HCT116 (cell line): ENCODE data around the gene RFPL2. TPM values are rescaled to one million over a fixed set of nuclear protein-coding genes. Genes with fewer than 3 reads are reported as not detected.

ENCODE experiments used
- ATAC-seq: fragments of 200-7000 bp; cut with Tn5 transposase; 2 replicates; pipeline ENCODE4 v1.9.1; 2020; ENCODE audit warnings: mild to moderate bottlenecking, moderate library complexity
- BruUV-seq: library from RNA; stranded (reverse); fragments of 400-500 nt; replicated peaks from 2 replicates; lab custom pipeline; 2021; lab: Mats Ljungman, UMichigan
- CTCF ChIA-PET: fragments of 300-600 bp; sonication (Branson Sonifier 250); formaldehyde crosslinking; loops from one replicate; lab custom pipeline; 2021; ENCODE audit warnings: antibody characterized with exemption; lab: Charles Lee
- POLR2A ChIA-PET: fragments of 300-600, 350-600 bp; sonication (Branson Sonifier 250); formaldehyde crosslinking; loops from one replicate; lab custom pipeline; 2021; ENCODE audit warnings: antibody characterized with exemption; lab: Charles Lee
- RAD21 ChIA-PET, 2 experiments: fragments of 300-600 bp; sonication (Branson Sonifier 250); formaldehyde crosslinking; loops; one replicate each; lab custom pipeline; 2023; ENCODE audit warnings: low total read pairs in 2 of 2; ENCODE audit not compliant: uncharacterized antibody in 2 of 2, unreplicated experiment in 2 of 2, low non-redundant PET in 1 of 2; lab: Charles Lee
- DNase-seq: peaks from one replicate; pipeline ENCODE4 v3.0.0-alpha.2; 2010; ENCODE audit warnings: low read depth, low spot score
- H2AFZ ChIP-seq: fragments of 200-600 bp; shearing (Covaris generic), sonication (generic); 2 replicates; pipeline ENCODE4 v1.6.1; 2017; ENCODE audit warnings: low read depth, mixed run types, mixed read lengths, antibody characterized with exemption, low read length; ENCODE audit not compliant: poor library complexity, severe bottlenecking
- H3K27ac ChIP-seq: 2 replicates; pipeline ENCODE4 v1.5.1; 2012; ENCODE audit warnings: low read depth, low read length
- H3K27me3 ChIP-seq: fragments of 200-600 bp; sonication (generic); 2 replicates; pipeline ENCODE4 v1.6.1; 2016; ENCODE audit warnings: mixed run types, low read length, mixed read lengths; ENCODE audit not compliant: insufficient read depth
- H3K36me3 ChIP-seq, 2 experiments: fragments of 200-500 bp in 1 of 2; fragments of 200-600 bp in 1 of 2; sonication (Bioruptor generic) in 1 of 2; sonication (generic) in 1 of 2; 2 replicates each; pipeline versions ENCODE4 v1.5.1 to v1.6.1; 2014 to 2016; ENCODE audit warnings: low read length in 2 of 2, inconsistent platforms in 1 of 2, mixed read lengths in 1 of 2, mixed run types in 1 of 2; ENCODE audit not compliant: insufficient read depth in 2 of 2, control insufficient read depth in 1 of 2
- H3K4me1 ChIP-seq, 2 experiments: fragments of 200-600 bp in 1 of 2; sonication (generic) in 1 of 2; 2 replicates each; pipeline versions ENCODE4 v1.5.1 to v1.6.1; 2012 to 2017; ENCODE audit warnings: low read length in 2 of 2, inconsistent platforms in 1 of 2, mild to moderate bottlenecking in 1 of 2, mixed read lengths in 1 of 2, mixed run types in 1 of 2, moderate library complexity in 1 of 2; ENCODE audit not compliant: insufficient read depth in 2 of 2, control insufficient read depth in 1 of 2
- H3K4me2 ChIP-seq: fragments of 200-600 bp; sonication (generic); 2 replicates; pipeline ENCODE4 v1.6.1; 2017; ENCODE audit warnings: mixed run types, low read length, mixed read lengths
- H3K4me3 ChIP-seq, 2 experiments: fragments of 200-600 bp in 1 of 2; sonication (generic) in 1 of 2; replicated peaks in 1 of 2; 2 replicates each; pipeline ENCODE4 v1.5.1; 2011 to 2016; ENCODE audit warnings: low read length in 2 of 2, control low read depth in 1 of 2, low read depth in 1 of 2, mild to moderate bottlenecking in 1 of 2, mixed read lengths in 1 of 2, mixed run types in 1 of 2
- H3K79me2 ChIP-seq: fragments of 200-600 bp; sonication (generic); 2 replicates; pipeline ENCODE4 v1.6.1; 2017; ENCODE audit warnings: mild to moderate bottlenecking, mixed run types, low read length, moderate library complexity, mixed read lengths; ENCODE audit not compliant: insufficient read depth
- H3K9ac ChIP-seq: fragments of 200-600 bp; sonication (generic); 2 replicates; pipeline ENCODE4 v1.6.1; 2016; ENCODE audit warnings: low read length, mixed read lengths
- H3K9me2 ChIP-seq: fragments of 200-600 bp; sonication (generic), shearing (Covaris generic); 2 replicates; pipeline ENCODE4 v1.6.1; 2017; ENCODE audit warnings: mixed run types, mild to moderate bottlenecking, moderate library complexity; ENCODE audit not compliant: insufficient read depth
- H3K9me3 ChIP-seq, 2 experiments: fragments of 200-500 bp in 1 of 2; fragments of 200-600 bp in 1 of 2; sonication (Bioruptor generic) in 1 of 2; sonication (generic) in 1 of 2; 2 replicates each; pipeline ENCODE4 v1.6.1; 2014 to 2017; ENCODE audit warnings: low read length in 2 of 2, mixed read lengths in 2 of 2, inconsistent platforms in 1 of 2, low read depth in 1 of 2, mild to moderate bottlenecking in 1 of 2, mixed run types in 1 of 2, moderate library complexity in 1 of 2; ENCODE audit not compliant: control insufficient read depth in 1 of 2, insufficient read depth in 1 of 2
- H4K20me1 ChIP-seq: fragments of 200-600 bp; sonication (generic), shearing (Covaris generic); 2 replicates; pipeline ENCODE4 v1.6.1; 2017; ENCODE audit warnings: mixed run types, mild to moderate bottlenecking, moderate library complexity; ENCODE audit not compliant: insufficient read depth
- CEBPB ChIP-seq: IDR thresholded peaks from 2 replicates; pipeline ENCODE4 v1.6.1; 2012; ENCODE audit warnings: low read depth
- EGR1 ChIP-seq: IDR thresholded peaks from 2 replicates; pipeline ENCODE4 v1.6.1; 2012; ENCODE audit warnings: low read depth
- ELF1 ChIP-seq: IDR thresholded peaks from 2 replicates; pipeline ENCODE4 v1.6.1; 2012; ENCODE audit warnings: low read depth, borderline replicate concordance
- POLR2AphosphoS5 ChIP-seq: IDR thresholded peaks from 2 replicates; pipeline ENCODE4 v1.6.1; 2011; ENCODE audit warnings: mild to moderate bottlenecking, low read depth, low read length, moderate library complexity
- RAD21 ChIP-seq: IDR thresholded peaks from 2 replicates; pipeline ENCODE4 v1.6.1; 2012; ENCODE audit warnings: low read depth, mild to moderate bottlenecking
- SIN3A ChIP-seq: IDR thresholded peaks from 2 replicates; pipeline ENCODE4 v1.6.1; 2012; ENCODE audit warnings: low read depth
- SP1 ChIP-seq: IDR thresholded peaks from 2 replicates; pipeline ENCODE4 v1.6.1; 2012; ENCODE audit warnings: low read depth
- SRF ChIP-seq: IDR thresholded peaks from 2 replicates; pipeline ENCODE4 v1.6.1; 2012; ENCODE audit warnings: low read depth
- YY1 ChIP-seq: IDR thresholded peaks from 2 replicates; pipeline ENCODE4 v1.6.1; 2011; ENCODE audit warnings: low read length, low read depth, moderate library complexity, mild to moderate bottlenecking; ENCODE audit not compliant: insufficient replicate concordance; ENCODE audit errors: extremely low read depth
- ZBTB33 ChIP-seq: IDR thresholded peaks from 2 replicates; pipeline ENCODE4 v1.6.1; 2011; ENCODE audit warnings: mild to moderate bottlenecking, low read length, moderate library complexity; ENCODE audit not compliant: insufficient replicate concordance; ENCODE audit errors: extremely low read depth
- intact Hi-C: fragments of 100-400 bp; cut with micrococcal nuclease; formaldehyde crosslinking; loops from 2 replicates; pipeline ENCODE4 v1.10.0; 2022
- total RNA-seq: library from RNA; stranded (reverse); gene quantifications from one replicate; pipeline ENCODE4 v1.2.1, GENCODE V29; 2021; ENCODE audit not compliant: unreplicated experiment

RFPL2 gene
- total RNA-seq, 1 experiment from 2014 or later, result 0.61 TPM

DNA sequence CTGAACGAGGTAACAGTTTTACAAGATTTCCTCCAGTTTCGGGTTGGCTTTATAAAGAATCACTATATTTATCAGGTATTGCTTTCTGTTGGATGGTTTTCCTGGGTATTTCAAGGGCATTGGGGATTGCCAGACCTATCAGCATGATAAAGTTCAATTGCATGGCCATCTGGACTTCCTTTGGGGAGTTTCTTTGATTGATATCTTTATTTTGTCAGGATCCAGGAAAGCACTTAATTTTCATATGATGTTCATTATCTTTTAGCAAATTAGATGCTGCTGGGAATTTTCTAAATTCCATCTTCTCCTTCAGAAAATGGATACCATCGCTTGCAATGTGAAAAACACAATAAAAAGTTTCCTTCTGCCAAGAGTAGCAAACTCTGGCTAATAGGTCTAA lies 21.2 kb downstream of the RFPL2 start:
- no peaks in the 10 kb centered on the region for H3K4me1 ChIP-seq
- H3K4me2 ChIP-seq, result no peak overlapping the region
- H2AFZ ChIP-seq, result no peak overlapping the region
- intact Hi-C loops, result no loop called here
- POLR2A ChIA-PET, result no interaction called here
- TF ChIP-seq CEBPB (no peak), ELF1 (no peak), EGR1 (no peak), POLR2AphosphoS5 (no peak), SIN3A (no peak), RAD21 (no peak), SP1 (no peak), SRF (no peak), ZBTB33 (no peak)
- TF ChIP-seq, all 23 proteins: peak for 0
- no peak for ATAC-seq
- no peaks in the 10 kb centered on the region for H3K79me2 ChIP-seq
- no peaks in the 10 kb centered on the region for H3K36me3 ChIP-seq
- no peak overlapping the region for H3K9ac ChIP-seq
- H4K20me1 ChIP-seq, result no peaks in the 10 kb centered on the region
- H3K9me2 ChIP-seq, result no peaks in the 10 kb centered on the region
- RAD21 ChIA-PET, result no interaction called here
- H3K9me3 ChIP-seq, result no peaks in the 10 kb centered on the region
- H3K4me3 ChIP-seq, result no peak overlapping the region
- no TSS peak for BruUV-seq
- no peak overlapping the region for H3K27ac ChIP-seq
- CTCF ChIA-PET, result no interaction called here
- peaks cover 16% of the 10 kb centered on the region for H3K27me3 ChIP-seq
- no peak for DNase-seq

DNA sequence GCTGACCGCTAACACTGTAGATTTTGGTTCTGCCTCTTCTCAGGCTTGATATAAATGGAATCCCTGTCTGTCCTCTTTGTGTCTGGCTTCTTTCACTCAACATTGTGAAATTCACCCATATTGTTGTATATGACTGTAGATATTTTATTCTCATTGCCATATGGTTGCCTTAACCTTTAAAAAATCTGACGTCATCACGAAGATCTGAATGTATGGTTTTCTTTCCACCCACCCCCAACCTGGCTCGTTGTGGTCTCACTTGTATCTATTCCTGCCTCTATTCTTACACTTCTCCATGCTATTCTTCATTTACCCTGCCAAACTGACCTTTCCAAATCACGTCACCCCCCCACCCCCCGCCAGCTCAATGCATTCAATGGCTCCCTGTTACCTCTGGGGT lies 23.8 kb downstream of the RFPL2 start:
- DNase-seq (no peak), ATAC-seq (no peak)
- Histone ChIP-seq H3K9ac (no peak overlapping the region), H2AFZ (no peak overlapping the region), H3K4me2 (no peak overlapping the region), H3K4me1 (no peaks in the 10 kb centered on the region), H3K27ac (no peak overlapping the region), H3K9me2 (no peaks in the 10 kb centered on the region), H3K79me2 (no peaks in the 10 kb centered on the region), H3K36me3 (no peaks in the 10 kb centered on the region), H4K20me1 (no peaks in the 10 kb centered on the region), H3K27me3 (peaks cover 20% of the 10 kb centered on the region), H3K4me3 (no peak overlapping the region), H3K9me3 (no peaks in the 10 kb centered on the region)
- TF ChIP-seq YY1, result no peak
- no peak for TF ChIP-seq SP1
- TF ChIP-seq ZBTB33, result no peak
- CTCF ChIA-PET, result no interaction called here
- RAD21 ChIA-PET, result no interaction called here
- intact Hi-C loops, result no loop called here
- BruUV-seq, result no TSS peak
- POLR2A ChIA-PET, result no interaction called here
